GM19463 (cell line): Measurements from ENCODE around the gene CTNNBL1.

ENCODE experiments used
- ATAC-seq: cut with Tn5 transposase; IDR thresholded peaks from one replicate; pipeline ENCODE4 v1.9.1; 2021; ENCODE audit warnings: mild to moderate bottlenecking, moderate library complexity; ENCODE audit not compliant: unreplicated experiment

CTNNBL1 gene

DNA sequence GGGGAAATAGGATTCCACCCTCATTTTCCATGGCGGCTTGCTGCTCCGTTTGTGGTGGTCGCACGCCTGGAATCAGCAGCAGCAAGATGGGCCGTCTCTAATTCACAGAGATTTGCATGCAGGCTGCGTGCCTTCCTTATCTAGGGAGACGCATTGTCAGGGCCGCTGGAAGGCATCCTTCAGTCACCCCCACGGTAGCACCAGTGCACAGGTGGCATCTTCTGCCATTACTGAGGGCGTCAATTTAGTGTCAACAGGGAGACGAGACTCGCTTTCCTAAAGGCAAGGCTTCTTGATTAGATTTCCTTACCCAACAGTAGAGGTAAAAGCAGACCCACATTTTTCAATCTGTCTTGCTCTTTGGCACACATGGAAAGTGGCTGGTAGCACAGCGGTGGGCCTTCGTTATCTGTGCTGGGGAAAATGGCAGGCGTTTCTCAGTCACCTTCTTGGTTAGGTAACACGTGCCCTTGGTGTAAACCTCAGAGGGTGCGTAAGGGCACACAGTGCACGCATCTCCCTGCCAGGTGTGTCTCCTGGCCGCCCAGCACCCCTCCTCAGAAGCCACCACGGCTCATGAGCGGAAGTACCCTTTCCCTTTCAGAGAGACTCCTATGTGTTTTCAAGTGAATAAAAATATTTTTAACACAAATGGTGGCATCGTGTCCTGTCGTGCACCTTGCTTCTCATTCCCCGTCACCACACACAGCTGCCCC, 181.8 kb downstream of the CTNNBL1 start:
- ATAC-seq: no peak

DNA sequence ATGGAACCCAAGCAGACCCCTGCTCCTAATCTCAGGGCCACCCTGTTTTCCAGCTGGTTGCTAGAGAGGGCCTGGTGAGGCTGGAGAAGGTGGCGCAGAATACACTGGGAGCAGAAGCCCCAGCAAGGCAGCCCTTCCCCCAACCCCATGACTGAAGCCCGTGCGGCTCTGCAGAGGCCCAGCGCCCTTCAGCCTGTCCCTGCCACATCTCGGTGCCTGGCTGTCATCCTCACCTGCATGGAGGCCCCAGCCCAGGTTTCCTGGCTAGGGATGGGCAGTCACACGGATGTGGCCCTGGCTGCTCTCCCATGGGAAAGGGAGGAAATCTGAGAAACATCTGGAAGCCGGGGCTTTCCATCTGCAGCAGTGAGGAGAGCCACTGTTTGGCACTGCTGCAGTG, 183.0 kb downstream of the CTNNBL1 start:
- ATAC-seq: no peak

DNA sequence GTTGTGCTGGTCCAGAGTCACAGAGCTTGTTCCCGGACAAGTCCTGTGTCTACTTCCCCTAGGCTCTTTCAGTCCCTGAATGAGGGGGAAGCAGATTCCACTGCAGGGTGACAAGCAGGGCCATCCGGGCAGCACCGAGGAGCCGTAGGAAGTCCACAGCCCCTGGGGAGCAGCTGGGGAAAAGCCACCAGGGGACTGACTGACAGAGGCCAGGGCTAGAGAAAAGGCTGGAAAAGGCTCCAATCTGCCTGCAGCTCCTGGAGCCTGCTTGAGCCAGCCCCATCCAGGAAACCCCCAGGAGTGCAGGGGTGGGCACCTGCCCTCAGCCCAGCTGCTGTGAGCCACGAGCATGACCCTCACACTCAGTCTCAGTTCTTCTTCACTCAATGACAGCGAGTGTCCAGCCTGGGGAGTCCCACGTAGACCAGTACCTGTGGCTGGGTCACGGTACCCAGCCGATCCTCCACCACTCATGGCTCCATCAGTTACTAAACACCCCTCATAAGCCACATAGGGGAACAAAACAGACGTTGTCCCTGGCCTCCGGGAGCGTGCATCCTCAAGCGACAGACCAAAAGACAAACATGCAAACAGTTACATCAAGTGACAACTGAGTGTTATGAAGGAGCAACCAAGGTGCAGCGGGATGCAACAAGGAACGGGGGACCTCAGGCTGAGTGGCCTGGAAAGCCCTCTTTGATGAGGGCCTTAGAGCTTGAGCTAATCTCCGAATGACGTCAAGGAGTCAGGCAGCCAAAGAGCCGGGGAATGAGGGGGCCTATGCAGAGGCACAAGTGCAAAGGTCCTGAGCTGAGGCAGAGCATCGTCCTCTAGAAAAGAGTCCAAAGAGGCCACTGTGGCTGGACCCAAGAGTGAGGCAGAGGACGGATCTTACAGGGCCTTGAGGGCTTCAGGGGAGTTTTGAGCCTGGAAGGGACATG, 184.3 kb downstream of the CTNNBL1 start:
- ATAC-seq: no peak

DNA sequence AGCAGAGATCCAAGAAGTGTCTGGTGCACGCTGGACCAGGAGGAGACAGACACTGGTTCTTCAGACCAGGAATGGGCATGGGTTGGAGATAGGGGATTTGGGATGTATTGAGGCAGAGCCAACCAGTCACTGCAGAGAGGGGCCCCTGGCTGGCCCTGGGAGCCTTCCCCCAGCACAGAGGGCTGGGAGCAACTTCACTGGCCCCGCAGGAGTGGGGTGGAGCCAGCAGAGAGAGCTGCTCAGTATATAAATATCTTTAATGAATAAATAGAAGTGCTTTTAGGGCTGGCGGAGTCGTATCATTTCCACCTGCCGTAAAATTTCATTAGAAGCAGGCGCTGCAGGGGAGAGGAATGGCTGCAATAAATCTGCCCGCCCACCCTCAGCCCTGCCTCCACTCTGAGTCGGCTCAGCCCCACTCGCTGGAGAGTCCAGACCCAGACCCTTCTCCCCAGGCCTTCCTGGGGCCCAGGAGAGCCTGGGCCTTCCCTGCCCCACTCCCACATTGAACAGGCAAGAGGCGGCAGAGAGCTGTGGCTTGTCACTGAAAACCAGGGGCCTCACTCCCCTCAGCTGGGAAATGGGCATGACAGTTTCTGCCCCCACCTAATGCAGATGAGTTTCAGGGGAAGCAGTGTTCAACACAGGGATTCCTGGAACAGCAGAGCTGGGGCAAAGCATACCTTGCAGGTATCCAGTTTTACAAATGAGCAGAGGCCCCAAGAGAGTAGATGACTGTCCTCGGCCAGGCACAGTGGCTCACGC, 185.2 kb downstream of the CTNNBL1 start:
- no peak for ATAC-seq

DNA sequence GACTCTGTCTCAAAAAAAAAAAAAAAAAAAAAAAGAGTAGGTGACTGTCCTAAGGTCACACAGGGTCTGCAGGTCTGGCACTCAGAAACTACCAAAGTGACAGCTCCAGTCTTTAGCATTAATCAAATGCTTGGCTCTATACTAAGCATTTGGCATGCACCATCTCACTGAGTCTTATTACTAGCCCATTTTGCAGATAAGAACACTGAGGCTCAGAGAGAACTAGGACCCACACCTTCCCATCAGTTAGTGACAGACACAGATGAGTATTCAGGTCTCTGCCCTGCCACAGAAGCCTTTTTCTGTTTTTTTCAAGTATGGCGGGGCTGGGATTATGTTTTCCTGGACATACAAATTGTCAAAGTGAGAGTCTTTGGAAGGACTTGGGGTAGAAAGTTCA, 186.0 kb downstream of the CTNNBL1 start:
- ATAC-seq: no peak

DNA sequence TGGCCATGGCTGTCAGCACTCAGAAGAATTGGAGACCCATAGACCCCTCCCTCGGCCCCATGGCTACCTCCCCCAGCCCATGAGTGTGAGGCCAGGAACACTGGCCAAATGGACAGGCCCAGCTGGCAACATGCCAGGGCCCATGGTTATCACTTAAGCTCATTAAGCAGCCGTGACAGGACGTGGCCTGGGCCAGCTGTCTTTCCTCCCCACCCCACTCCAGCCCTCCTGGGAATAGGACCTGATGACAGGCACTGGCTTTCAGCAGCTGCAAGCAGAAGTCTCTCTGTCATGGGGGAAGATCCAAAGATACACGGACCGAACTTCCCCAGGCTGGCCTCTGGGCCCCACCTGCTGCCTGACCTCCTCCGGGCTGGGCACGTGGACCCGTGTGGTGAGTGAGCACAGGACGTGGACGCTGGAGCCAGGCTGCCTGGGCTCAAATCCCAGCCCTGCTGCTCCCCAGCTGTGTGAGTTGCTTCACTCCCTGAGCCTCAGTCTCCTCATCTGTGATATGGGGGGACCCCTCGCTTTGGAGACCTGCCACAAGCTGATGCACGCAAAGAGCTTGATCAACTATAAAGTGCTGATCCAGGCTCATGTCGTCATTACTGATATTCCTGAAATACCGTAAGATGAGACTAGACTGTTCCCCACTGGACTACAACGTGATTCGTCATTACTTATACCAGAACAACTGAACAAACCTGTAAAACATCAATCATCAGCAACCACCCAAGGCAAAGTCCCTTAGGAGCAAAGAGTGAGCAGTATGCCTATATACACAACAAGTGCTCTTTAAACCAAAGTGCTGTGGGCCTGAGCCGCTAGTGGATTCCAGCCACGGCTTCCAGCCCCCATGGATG, 187.1 kb downstream of the CTNNBL1 start:
- ATAC-seq: no peak

DNA sequence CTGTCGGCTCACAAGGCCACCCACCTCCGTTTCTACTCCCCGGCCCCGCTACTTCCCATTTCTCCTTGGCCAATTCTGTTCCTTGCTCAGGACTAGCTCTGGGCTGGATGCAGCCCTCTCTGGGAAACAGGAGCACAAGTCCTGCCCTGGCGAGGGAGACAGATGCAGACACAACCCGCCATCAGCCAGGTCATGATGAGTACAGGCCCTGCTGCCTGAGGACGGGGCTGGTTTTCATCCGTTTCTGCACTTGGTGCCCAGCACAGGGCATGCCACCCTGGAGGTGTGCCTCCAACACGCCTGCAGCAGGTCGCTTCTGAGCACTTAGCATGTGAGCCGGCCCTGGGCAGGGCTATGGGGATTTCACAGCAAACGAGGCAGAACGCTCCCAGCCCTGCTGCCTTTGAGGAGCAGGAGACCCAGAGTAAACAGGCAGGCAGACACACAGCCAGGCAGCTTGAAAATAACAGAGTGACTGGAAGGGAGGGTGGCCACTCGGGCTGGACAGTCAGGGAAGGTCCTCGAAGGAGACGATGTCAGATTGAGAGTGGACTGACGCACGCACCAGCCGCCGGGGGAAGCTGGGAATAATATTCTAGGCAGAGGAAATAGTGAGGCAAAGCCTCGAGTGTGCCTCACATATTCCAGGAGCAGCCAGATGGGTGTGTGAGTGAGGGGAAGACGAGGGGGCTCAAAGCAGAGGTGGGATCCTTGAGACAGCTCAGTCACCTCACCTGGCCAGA, 187.9 kb downstream of the CTNNBL1 start:
- ATAC-seq: no peak

DNA sequence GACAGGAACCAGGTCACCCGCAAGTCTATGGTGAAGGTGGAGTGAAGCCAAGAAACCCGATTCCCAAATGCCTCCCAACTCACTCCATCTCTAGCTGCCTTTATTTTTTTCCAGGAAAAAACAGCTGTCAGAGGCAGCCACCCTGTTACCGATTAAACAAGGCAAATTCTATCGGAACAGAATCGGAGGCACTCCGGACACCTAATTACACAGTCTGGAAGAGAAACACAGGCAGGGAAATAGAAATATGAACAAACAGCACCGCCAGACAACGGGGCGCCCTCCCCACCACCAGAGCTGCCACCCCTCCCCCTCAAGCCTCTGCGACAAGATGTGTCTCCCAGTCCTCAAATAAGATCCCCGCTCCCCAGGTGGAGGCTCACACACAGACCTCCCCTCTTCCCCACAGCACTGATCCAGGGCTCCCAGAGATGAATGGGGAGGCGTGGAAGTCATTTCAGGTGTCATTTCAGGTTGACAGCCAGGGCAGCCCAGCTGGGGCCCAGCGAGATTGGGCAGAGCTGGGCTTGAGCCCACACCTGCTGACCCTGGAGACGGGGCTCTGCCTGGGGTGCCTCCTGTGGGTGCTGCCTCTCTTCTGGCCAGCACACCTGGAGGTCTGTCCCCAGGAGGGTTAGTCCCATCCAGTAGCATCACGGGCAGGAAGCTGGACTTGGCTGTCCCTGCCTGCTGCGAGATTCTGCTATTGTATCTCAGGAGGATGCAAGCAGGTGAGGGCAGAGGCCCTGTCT, 189.3 kb downstream of the CTNNBL1 start:
- ATAC-seq: no peak

DNA sequence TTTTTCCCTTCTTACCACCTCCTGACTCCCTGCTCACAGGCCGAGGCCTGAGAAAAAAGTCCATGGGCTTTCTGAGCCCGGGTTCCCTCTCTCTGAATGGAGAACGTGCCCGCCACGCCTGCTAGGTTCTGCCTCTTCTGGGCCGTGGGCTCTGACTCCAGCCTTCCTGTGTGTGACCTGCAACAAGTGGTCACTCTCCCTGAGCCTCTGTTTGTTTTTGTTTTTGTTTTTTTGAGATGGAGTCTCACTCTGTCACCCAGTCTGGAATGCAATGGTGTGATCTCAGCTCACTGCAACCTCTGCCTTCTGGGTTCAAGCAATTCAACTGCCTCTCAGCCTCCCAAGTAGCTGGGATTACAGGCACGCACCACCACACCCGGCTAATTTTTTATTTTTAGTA, 191.2 kb downstream of the CTNNBL1 start:
- ATAC-seq: no peak

DNA sequence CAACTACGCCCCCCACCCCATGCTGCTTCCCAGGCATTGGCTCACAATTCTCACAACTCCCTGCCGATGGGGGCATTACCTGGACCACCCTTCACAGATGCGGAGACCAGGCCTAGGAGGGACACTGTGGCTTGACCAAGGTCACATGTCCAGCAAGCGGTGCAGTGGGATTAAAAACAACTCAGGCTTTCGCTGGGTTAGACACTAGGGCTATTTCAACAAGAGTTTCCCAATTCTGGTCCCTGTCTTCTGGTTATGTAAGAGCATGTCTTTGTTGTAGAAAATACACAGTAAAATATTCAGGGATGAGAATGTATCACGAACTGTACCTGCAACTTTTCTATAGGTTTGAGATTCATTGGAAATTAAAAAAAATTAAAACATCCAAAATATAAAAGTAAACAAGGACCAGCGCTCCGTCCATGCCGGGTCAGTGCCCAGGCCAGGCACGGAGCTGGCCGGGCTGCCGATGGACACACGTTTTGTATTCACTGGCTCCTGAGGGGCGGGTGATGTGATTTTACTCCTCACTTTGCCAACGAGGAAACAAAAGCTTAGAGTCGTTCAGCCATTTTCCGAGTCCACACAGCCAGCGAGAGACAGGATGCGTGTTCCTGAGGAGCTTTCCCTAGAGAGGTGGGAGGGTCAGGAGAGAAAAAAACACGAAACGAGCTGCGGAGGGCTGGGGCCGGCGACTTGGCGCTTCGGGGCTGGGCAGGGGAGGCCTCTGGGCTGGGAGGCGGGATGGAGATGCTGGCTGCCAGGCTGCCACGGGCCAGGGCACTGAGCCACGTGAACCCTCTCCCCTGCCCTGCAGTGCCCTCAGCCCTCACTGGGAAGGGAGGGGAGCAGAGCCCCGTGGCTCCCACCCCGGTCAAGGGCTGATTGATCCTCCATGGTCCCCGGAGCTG, 192.0 kb downstream of the CTNNBL1 start:
- ATAC-seq: no peak

DNA sequence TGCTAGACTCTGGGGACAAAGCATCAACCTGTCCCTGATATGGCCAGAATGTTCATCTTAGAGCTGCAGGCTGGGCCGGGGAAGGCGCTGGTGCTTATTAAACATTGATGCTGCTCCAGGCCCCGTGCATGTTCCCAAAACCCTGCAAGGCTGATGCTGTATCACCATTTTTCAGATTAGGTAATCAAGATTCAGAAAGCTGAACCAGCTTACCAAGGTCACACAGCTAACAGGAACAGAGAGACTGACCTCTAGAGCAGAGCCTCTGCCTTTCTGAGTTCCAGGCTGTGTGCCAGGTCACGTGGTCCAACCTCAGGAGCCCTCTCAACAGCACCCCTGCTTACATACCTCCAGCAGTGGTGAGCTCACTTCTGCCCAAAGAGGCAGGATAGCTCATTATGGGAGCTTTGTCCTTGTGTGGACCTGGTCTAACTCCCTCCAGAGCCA, 193.0 kb downstream of the CTNNBL1 start:
- no peak for ATAC-seq

DNA sequence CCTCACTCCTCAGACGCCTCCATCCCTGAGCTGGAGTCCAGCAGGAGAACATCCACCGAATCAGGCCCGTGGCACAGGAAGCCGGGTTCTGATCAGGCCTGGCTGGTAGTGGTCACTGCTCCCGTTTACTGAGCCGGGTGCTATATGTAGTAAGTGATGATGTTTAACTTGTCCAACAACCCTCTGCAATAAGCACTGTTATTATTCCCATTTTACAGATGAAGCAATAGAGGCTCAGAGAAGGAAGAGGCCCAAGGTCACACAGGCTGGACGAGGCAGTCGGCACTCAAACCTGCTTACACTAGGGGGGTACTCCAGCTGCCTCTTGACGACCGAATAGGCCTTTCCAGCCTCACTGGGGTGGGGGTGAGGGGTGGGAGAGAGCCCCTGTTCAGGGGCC, 194.8 kb downstream of the CTNNBL1 start:
- no peak for ATAC-seq

DNA sequence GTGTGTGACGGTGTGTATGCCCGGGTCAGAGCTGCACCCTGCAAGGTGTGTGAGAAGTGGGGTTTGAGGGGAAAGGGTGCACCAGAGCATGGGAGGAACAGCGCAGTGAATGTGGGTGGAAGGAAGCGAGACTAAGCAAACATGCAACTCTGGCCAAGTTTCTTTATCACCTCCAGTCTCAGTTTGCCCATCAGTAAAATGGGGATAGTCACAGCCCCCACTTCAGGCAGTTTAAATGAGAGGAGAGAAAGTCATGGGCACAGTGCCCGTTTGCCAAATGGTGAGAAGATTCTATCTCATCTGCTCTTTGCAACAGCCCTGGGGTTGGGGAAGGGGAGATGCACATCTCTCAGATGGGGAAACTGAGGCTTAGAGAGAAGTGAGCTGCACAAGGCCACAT, 196.3 kb downstream of the CTNNBL1 start:
- no peak for ATAC-seq

DNA sequence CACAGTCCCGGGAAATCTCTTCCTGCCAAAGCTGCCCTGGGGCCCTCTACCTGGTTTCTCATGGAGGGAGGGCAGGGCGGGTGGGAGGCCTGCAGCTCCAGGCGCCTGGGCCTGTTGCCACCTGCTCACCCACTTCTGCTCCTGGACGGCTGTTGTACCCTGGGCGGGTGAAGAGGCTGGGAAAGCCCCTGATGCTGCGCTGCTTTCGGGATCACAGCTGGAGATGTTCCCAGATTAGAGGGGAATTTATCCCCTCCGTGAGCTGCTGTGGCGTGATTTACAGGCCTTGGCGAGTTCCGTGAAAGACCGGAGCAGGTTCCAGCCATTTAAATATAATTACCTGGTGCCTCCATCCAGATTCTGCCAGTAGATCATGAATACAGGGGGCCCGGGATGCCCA, 196.8 kb downstream of the CTNNBL1 start:
- no peak for ATAC-seq

DNA sequence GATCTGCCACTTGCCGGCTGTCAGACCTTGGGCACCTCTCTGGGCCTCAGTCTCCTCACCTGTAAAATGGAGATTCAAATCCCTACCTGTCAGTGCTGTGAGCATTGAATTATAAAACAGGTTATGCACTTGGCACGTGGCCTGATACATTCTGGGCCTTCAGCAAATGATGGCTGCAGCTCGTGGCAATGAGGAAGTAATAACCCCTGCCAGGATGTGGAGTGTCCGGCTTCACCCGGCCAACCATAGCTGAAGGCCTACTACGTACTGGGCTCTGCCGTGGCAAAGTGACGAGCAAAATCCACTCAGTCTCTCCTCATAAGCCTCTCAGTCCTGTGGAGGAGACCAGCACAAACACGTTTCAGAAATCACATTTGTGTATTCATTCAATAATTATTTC, 198.2 kb downstream of the CTNNBL1 start:
- ATAC-seq: no peak

DNA sequence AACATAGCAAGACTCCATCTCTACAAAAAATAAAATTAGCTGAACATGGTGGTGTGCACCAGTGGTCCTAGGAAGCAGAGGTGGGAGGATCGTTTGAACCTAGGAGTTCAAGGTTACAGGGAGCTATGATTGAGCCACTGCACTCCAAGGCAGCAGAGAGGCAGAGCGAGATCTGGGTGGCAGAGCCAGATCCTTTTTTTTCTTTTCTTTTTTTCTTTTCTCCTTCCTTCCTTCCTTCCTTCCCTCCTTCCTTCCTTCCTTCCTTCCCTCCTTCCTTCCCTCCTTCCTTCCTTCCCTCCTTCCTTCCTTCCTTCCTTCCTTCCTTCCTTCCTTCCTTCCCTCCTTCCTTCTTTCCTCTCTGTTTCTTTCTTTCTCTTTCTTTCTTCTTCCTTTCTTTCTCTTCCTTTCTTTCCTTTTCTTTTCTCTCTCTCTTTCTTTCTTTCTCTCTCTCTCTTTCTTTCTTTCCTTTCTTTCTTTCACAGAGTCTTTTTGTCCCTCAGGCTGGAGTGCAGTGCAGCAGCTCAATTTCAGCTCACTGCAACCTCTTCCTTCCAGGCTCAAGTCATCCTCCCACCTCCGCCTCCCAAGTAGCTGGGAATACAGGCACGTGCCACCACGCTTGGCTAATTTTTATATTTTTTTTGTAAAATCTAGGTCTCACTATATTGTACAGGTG, 199.9 kb downstream of the CTNNBL1 start:
- no peak for ATAC-seq

DNA sequence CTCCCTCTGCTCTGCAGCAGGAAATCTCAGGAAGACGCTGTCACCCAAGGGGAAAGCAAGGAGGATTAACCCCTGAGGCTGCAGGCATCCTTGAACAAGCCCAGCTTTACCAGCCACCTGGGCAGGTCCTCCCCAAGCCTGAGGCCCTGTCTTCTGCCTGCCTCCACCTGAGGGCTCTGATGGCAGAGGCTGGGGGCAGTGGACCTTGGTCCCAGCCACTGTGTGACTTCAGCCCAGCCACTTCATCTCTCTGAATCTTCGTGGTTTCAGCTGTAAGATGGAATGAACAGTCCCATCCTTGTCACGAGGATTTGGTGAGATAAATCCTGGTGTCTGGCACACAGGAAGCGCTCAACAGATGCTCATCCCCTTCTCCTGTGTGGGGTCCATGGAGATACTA, 200.6 kb downstream of the CTNNBL1 start:
- ATAC-seq: no peak
